Kidney tubule cell (primary cell): ENCODE data around the gene LCN2.
"Not testable (repeated sequence)": the region's sequence is repeated elsewhere in the genome, so short reads cannot be mapped to it uniquely, and the experiment has no call there.

Experiments
- DNase-seq: peaks from one replicate; pipeline ENCODE4 v3.0.0-alpha.2; 2018; ENCODE audit warnings: low spot score

LCN2 gene

GRCh38 chr9:128127990-128128835, 21.0 kb upstream of the LCN2 start:
- DNase-seq: peak; percentile 92

- no peak for DNase-seq
Measured at GRCh38 chr9:128128836-128129590, 20.2 kb upstream of the LCN2 start.

GRCh38 chr9:128129976-128130590, 19.2 kb upstream of the LCN2 start:
- DNase-seq: not testable (repeated sequence)

- not testable (repeated sequence) for DNase-seq
Measured at GRCh38 chr9:128130651-128131050, 18.6 kb upstream of the LCN2 start.

- not testable (repeated sequence) for DNase-seq
Measured at GRCh38 chr9:128131346-128131745, 17.9 kb upstream of the LCN2 start.

- DNase-seq: peak; percentile 54
Measured at GRCh38 chr9:128132139-128132538, 17.1 kb upstream of the LCN2 start.

GRCh38 chr9:128135561-128135960, 13.7 kb upstream of the LCN2 start:
- not testable (repeated sequence) for DNase-seq

GRCh38 chr9:128136816-128137793, 12.1 kb upstream of the LCN2 start:
- peak; percentile 84 for DNase-seq

GRCh38 chr9:128138001-128138400, 11.3 kb upstream of the LCN2 start:
- no peak for DNase-seq

- no peak for DNase-seq
Measured at GRCh38 chr9:128139621-128140020, 9.6 kb upstream of the LCN2 start.

- DNase-seq: no peak
Measured at GRCh38 chr9:128141604-128142003, 7.6 kb upstream of the LCN2 start.

GRCh38 chr9:128142061-128142460, 7.2 kb upstream of the LCN2 start:
- no peak for DNase-seq

GRCh38 chr9:128142596-128142995, 6.7 kb upstream of the LCN2 start:
- DNase-seq: no peak

- DNase-seq: no peak
Measured at GRCh38 chr9:128143525-128144238, 5.6 kb upstream of the LCN2 start.

- no peak for DNase-seq
Measured at GRCh38 chr9:128144239-128145181, 4.7 kb upstream of the LCN2 start.

- DNase-seq: peak; percentile 88
Measured at GRCh38 chr9:128145536-128145935, 3.7 kb upstream of the LCN2 start.

GRCh38 chr9:128145951-128146351, 3.3 kb upstream of the LCN2 start:
- no peak for DNase-seq

GRCh38 chr9:128146591-128147120, 2.6 kb upstream of the LCN2 start:
- DNase-seq: no peak

GRCh38 chr9:128148509-128149000, 698 bp upstream of the LCN2 start:
- DNase-seq: no peak
